Suprapubic skin (tissue), 3 donors: ENCODE results near the gene UTF1.

Experiments used
- POLR2AphosphoS5 ChIP-seq, 3 donors: sonication (generic); formaldehyde crosslinking; IDR thresholded peaks; one replicate each; pipeline ENCODE4 v1.6.1; 2017; ENCODE audit warnings: antibody characterized with exemption in 3 of 3
- TF ChIP-seq, protein P1 (sequence below), 2 donors: fragments of 200-600 bp in 1 of 2; fragments of 450-650 bp in 1 of 2; sonication (generic) in 1 of 2; IDR thresholded peaks; one replicate each; pipeline ENCODE4 v1.5.1; 2016 to 2019; ENCODE audit warnings: antibody characterized with exemption in 2 of 2, mild to moderate bottlenecking in 1 of 2, moderate library complexity in 1 of 2

DNA sequence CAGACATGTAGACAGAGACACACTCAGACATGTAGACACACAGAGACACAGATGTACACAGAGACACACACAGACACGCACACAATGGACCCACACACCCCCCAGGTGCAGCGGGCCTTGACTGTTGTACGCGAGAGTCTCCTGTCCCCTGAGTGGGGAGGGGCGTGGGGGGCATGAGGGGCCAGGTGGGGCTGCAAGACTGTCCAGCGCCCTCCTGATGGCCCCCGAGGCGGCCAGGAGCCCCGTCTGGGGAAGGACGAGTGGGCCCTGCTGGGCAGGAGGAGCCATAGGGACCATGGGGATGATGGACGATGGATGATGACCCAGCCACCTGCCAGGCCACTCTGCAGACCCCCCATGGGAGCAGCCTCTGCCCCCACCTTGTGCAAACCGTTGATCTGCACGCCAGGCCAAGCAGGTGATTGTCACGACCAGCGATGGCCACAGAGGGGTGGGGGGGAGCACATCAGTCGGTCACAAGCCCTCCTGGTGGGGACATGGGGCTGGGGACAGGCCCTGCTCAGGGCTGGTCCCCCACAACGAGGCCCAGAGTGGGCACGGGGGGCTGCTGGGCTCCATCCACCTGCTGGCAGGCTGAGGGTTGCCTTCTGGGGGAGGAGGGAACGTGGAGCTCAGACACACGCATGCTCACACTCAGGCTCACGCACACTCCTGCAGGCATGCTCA, 19.2 kb downstream of the UTF1 start:
- TF ChIP-seq, protein P1, sequence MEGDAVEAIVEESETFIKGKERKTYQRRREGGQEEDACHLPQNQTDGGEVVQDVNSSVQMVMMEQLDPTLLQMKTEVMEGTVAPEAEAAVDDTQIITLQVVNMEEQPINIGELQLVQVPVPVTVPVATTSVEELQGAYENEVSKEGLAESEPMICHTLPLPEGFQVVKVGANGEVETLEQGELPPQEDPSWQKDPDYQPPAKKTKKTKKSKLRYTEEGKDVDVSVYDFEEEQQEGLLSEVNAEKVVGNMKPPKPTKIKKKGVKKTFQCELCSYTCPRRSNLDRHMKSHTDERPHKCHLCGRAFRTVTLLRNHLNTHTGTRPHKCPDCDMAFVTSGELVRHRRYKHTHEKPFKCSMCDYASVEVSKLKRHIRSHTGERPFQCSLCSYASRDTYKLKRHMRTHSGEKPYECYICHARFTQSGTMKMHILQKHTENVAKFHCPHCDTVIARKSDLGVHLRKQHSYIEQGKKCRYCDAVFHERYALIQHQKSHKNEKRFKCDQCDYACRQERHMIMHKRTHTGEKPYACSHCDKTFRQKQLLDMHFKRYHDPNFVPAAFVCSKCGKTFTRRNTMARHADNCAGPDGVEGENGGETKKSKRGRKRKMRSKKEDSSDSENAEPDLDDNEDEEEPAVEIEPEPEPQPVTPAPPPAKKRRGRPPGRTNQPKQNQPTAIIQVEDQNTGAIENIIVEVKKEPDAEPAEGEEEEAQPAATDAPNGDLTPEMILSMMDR (IDR thresholded peaks at IDR 0.05), result no peak
- no peak for TF ChIP-seq POLR2AphosphoS5 (IDR thresholded peaks at IDR 0.05)
